A549 (cell line): ENCODE data around the gene ASB7. TPM values are rescaled to one million over a fixed set of nuclear protein-coding genes. Genes with fewer than 3 reads are reported as not detected.

Source experiments
- ATAC-seq, 2 experiments: fragments of 200-7000 bp in 1 of 2; fragments of >200 bp in 1 of 2; cut with Nextera tagmentation in 1 of 2; cut with Tn5 transposase in 1 of 2; 3 replicates each; pipeline versions ENCODE4 v1.8.0 to v1.9.1; 2018 to 2020; ENCODE audit warnings: mild to moderate bottlenecking in 1 of 2, moderate library complexity in 1 of 2
- CTCF ChIA-PET: fragments of 300-600 bp; sonication (Branson Sonifier 250); formaldehyde crosslinking; extraction: SDS; loops from one replicate; lab custom pipeline; 2021; ENCODE audit warnings: antibody characterized with exemption, inconsistent platforms; lab: Yijun Ruan, JAX
- POLR2A ChIA-PET: fragments of 350-600 bp; formaldehyde crosslinking; extraction: SDS; loops from one replicate; lab custom pipeline; 2021; ENCODE audit warnings: antibody characterized with exemption, inconsistent platforms; lab: Yijun Ruan, JAX
- DNase-seq, 2 experiments: peaks; one replicate each; pipeline versions ENCODE4 v3.0.0 to v3.0.0-alpha.2; 2011 to 2016; ENCODE audit warnings: low read depth in 1 of 2, low spot score in 1 of 2
- FAIRE-seq: peaks from 2 replicates; lab custom pipeline; 2011; peaks lifted over from hg19 to GRCh38; lab: Jason Lieb, UNC
- H3K27ac ChIP-seq, 2 experiments: fragments of >200 bp; sonication (Bioruptor Twin); formaldehyde crosslinking; 3 replicates each; pipeline ENCODE4 v1.5.1; 2016 to 2017
- H3K4me1 ChIP-seq: fragments of >200 bp; sonication (Bioruptor Twin); formaldehyde crosslinking; 3 replicates; pipeline ENCODE4 v1.6.1; 2016
- H3K4me2 ChIP-seq: fragments of >200 bp; sonication (Bioruptor Twin); formaldehyde crosslinking; 3 replicates; pipeline ENCODE4 v1.6.1; 2016
- H3K4me3 ChIP-seq: fragments of >200 bp; sonication (Bioruptor Twin); formaldehyde crosslinking; 3 replicates; pipeline ENCODE4 v1.5.1; 2016
- H3K9me3 ChIP-seq: fragments of >200 bp; sonication (Bioruptor Twin); formaldehyde crosslinking; 3 replicates; pipeline ENCODE4 v1.6.1; 2016
- CBX2 ChIP-seq: fragments of 200-600 bp; sonication (generic); IDR thresholded peaks from 2 replicates; pipeline ENCODE4 v1.6.1; 2016; ENCODE audit warnings: low read depth, mild to moderate bottlenecking, borderline replicate concordance
- CEBPB ChIP-seq, 2 experiments: fragments of >200 bp in 1 of 2; sonication (Bioruptor Twin) in 1 of 2; formaldehyde crosslinking in 1 of 2; IDR thresholded peaks; 2 replicates each; pipeline ENCODE4 v1.6.1; 2012 to 2016
- E2F6 ChIP-seq: IDR thresholded peaks from 2 replicates; pipeline ENCODE4 v1.6.1; 2012; ENCODE audit warnings: low read depth, borderline replicate concordance
- EHMT2 ChIP-seq: fragments of 200-600 bp; sonication (generic); IDR thresholded peaks from 2 replicates; pipeline ENCODE4 v1.6.1; 2016; ENCODE audit warnings: antibody characterized with exemption, low read depth, mild to moderate bottlenecking, moderate library complexity
- ESRRA ChIP-seq: fragments of 150-350 bp; IDR thresholded peaks from 2 replicates; pipeline ENCODE4 v1.6.1; 2014; ENCODE audit warnings: mild to moderate bottlenecking, low read length, borderline replicate concordance
- GATA3 ChIP-seq: IDR thresholded peaks from 2 replicates; pipeline ENCODE4 v1.6.1; 2012; ENCODE audit warnings: borderline replicate concordance
- HDAC2 ChIP-seq: fragments of 200-600 bp; sonication (generic); IDR thresholded peaks from 2 replicates; pipeline ENCODE4 v1.6.1; 2016
- HEYL ChIP-seq: fragments of 250-450 bp; sonication (Bioruptor Pico); IDR thresholded peaks from 2 replicates; pipeline ENCODE4 v1.8.0; 2021; ENCODE audit warnings: mild to moderate bottlenecking, moderate library complexity
- JUN ChIP-seq, 2 experiments: fragments of >200 bp; sonication (Bioruptor Twin); formaldehyde crosslinking; IDR thresholded peaks; 2 replicates in 1 of 2; 3 replicates in 1 of 2; pipeline ENCODE4 v1.6.1; 2016 to 2017
- MAFK ChIP-seq: fragments of 450-650 bp; IDR thresholded peaks from 2 replicates; pipeline ENCODE4 v1.6.1; 2014; ENCODE audit not compliant: partially characterized antibody
- MYC ChIP-seq: IDR thresholded peaks from 2 replicates; pipeline ENCODE4 v1.6.1; 2012; ENCODE audit warnings: mild to moderate bottlenecking, inconsistent platforms, low read length, improper control_type of control experiment, borderline replicate concordance
- NR3C1 ChIP-seq: fragments of >200 bp; sonication (Bioruptor Twin); formaldehyde crosslinking; IDR thresholded peaks from 3 replicates; pipeline ENCODE4 v1.6.1; 2017
- PBX3 ChIP-seq: IDR thresholded peaks from 2 replicates; pipeline ENCODE4 v1.6.1; 2012
- RAD21 ChIP-seq, 2 experiments: fragments of >200 bp in 1 of 2; sonication (Bioruptor Twin) in 1 of 2; formaldehyde crosslinking in 1 of 2; IDR thresholded peaks in 1 of 2; conservative IDR thresholded peaks in 1 of 2; 2 replicates in 1 of 2; 3 replicates in 1 of 2; pipeline ENCODE4 v1.6.1; 2012 to 2018; ENCODE audit warnings: inconsistent platforms in 1 of 2
- RARB ChIP-seq: fragments of 250-450 bp; sonication (Bioruptor Pico); IDR thresholded peaks from 2 replicates; pipeline ENCODE4 v1.8.0; 2021; ENCODE audit warnings: mild to moderate bottlenecking, moderate library complexity
- RCOR1 ChIP-seq: fragments of 150-350 bp; IDR thresholded peaks from 2 replicates; pipeline ENCODE4 v1.6.1; 2014; ENCODE audit warnings: antibody characterized with exemption, low read length, low read depth
- REST ChIP-seq: fragments of 200-600 bp; sonication (generic); IDR thresholded peaks from 2 replicates; pipeline ENCODE4 v1.6.1; 2016; ENCODE audit warnings: antibody characterized with exemption, mild to moderate bottlenecking, moderate library complexity
- ZC3H11A ChIP-seq: fragments of 450-650 bp; IDR thresholded peaks from 2 replicates; pipeline ENCODE4 v1.6.1; 2014; ENCODE audit warnings: antibody characterized with exemption, mild to moderate bottlenecking
- WGBS: methylation state at CpG from one replicate; pipeline ENCODE4 v1.1.6; 2017; ENCODE audit errors: missing lambda C conversion rate; 5-methylcytosine and 5-hydroxymethylcytosine counted together
- polyA plus RNA-seq, 4 experiments: library from polyadenylated mRNA; depleted of rRNA in 3 of 4; stranded (reverse); fragments of >200 nt; fragmentation: RNase III in 1 of 4; extraction: RNeasy Plus Mini Kit Qiagen cat#74134 plus additional on column Dnase treatment in 1 of 4; gene quantifications; 2 replicates in 3 of 4; 3 replicates in 1 of 4; pipeline ENCODE4 v1.2.3, GENCODE V29; 2011 to 2017

The ASB7 gene
- polyA plus RNA-seq, 2 of the 4 experiments (the other 2 are of a cell fraction): 9.2 to 21.6 TPM

- Histone ChIP-seq H3K4me1 (no peaks in the 10 kb centered on the region), H3K4me2 (no peak overlapping the region), H3K27ac (no peak overlapping the region), H3K4me3 (no peak overlapping the region), H3K9me3 (no peaks in the 10 kb centered on the region)
- POLR2A ChIA-PET: no interaction called here
- ATAC-seq (no peak), DNase-seq (no peak), FAIRE-seq (no peak)
- 90% methylated on average over 11 of the region's 11 CpGs for WGBS
- TF ChIP-seq CBX2 (no peak), MYC (no peak), CEBPB (IDR thresholded peaks at IDR 0.05) (no peak), HDAC2 (no peak), EHMT2 (no peak), NR3C1 (no peak), JUN (IDR thresholded peaks at IDR 0.05) (no peak), REST (no peak), MAFK (no peak), ESRRA (no peak), HEYL (CRISPR knock-in tag) (no peak), PBX3 (no peak), GATA3 (no peak), E2F6 (no peak), RCOR1 (no peak), RAD21 (conservative IDR thresholded peaks at IDR 0.05 in 1 of 2, IDR thresholded peaks at IDR 0.05 in 1 of 2) (no peak), RARB (CRISPR knock-in tag) (no peak), ZC3H11A (no peak)
- CTCF ChIA-PET: interaction anchor here (1.3 to 1.4 kb wide), 5 partner anchors 52 to 214 kb away, joined by 4 to 8 read pairs (median 5); no protein-coding TSS in a partner anchor
Observed at GRCh38 chr15:100663915-100664281, 61.5 kb downstream of the ASB7 start.

GRCh38 chr15:100665570-100665969 lies 63.2 kb downstream of the ASB7 start:
- ATAC-seq (no peak), FAIRE-seq (no peak), DNase-seq (no peak)
- 72% methylated on average over 7 of the region's 7 CpGs for WGBS
- Histone ChIP-seq H3K4me2 (no peak overlapping the region), H3K4me3 (no peak overlapping the region), H3K27ac (no peak overlapping the region), H3K9me3 (no peaks in the 10 kb centered on the region), H3K4me1 (no peaks in the 10 kb centered on the region)
- TF ChIP-seq ZC3H11A: no peak
- POLR2A ChIA-PET: no interaction called here
- CTCF ChIA-PET: interaction anchor here (0.7 to 2.3 kb wide), 4 partner anchors 10 to 450 kb away, joined by 3 to 10 read pairs (median 4); no protein-coding TSS in a partner anchor
